Prostate gland (tissue), 2 donors: ENCODE data around the gene YEATS4.

Experiments
- CTCF ChIP-seq, 4 experiments: fragments of 200-600 bp in 2 of 4; fragments of 450-650 bp in 2 of 4; sonication (generic) in 2 of 4; IDR thresholded peaks; 1 replicate in 3 of 4; 2 replicates in 1 of 4; pipeline ENCODE4 v1.5.1; 2016 to 2019; ENCODE audit warnings: antibody characterized with exemption in 4 of 4, mild to moderate bottlenecking in 2 of 4, moderate library complexity in 2 of 4
- POLR2A ChIP-seq: fragments of 450-650 bp; IDR thresholded peaks from one replicate; pipeline ENCODE4 v1.6.1; 2016; ENCODE audit warnings: antibody characterized with exemption, mild to moderate bottlenecking
- POLR2AphosphoS5 ChIP-seq: sonication (generic); formaldehyde crosslinking; IDR thresholded peaks from one replicate; pipeline ENCODE4 v1.6.1; 2017; ENCODE audit warnings: antibody characterized with exemption

DNA sequence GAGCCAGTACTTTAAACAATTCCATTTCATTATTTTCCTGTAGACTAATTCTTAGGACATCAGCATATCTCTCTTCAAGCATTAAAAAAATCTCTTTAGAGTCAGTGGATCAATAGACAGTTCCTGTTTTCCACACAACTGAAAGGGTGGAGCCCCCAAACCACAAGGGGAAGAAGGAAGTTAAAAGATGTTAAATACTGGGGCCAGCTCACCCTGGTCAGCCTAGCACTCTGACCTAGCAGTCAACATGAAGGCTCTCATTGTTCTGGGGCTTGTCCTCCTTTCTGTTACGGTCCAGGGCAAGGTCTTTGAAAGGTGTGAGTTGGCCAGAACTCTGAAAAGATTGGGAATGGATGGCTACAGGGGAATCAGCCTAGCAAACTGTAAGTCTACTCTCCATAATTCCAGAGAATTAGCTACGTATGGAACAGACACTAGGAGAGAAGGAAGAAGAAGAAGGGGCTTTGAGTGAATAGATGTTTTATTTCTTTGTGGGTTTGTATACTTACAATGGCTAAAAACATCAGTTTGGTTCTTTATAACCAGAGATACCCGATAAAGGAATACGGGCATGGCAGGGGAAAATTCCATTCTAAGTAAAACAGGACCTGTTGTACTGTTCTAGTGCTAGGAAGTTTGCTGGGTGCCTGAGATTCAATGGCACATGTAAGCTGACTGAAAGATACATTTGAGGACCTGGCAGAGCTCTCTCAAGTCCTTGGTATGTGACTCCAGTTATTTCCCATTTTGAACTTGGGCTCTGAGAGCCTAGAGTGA lies 11.2 kb upstream of the YEATS4 start, which contains the start of gene LYZ:
- TF ChIP-seq CTCF (IDR thresholded peaks at IDR 0.05) = no peak
- no peak for TF ChIP-seq POLR2A
- no peak for TF ChIP-seq POLR2AphosphoS5
